ENCODE measurements around the gene ABCC10. TPM values are rescaled to one million over a fixed set of nuclear protein-coding genes. Genes with fewer than 3 reads are reported as not detected.
"Not testable (repeated sequence)": the region's sequence is repeated elsewhere in the genome, so short reads cannot be mapped to it uniquely, and the experiment has no call there.

Gene ABCC10
- total RNA-seq, 1 donor, result 26.4 TPM

- H3K27me3 ChIP-seq (ENCODE audit: insufficient read depth, low read length), result peaks cover 25% of the 10 kb centered on the region
- peak; percentile 53 for DNase-seq (ENCODE audit: insufficient read length, low spot score, missing footprints)
- H3K79me2 ChIP-seq (ENCODE audit: insufficient read depth, low read length), result no peaks in the 10 kb centered on the region
- H3K4me2 ChIP-seq (ENCODE audit: insufficient read depth, low read length), result no peak overlapping the region
- no peaks in the 10 kb centered on the region for H3K4me1 ChIP-seq (ENCODE audit: insufficient read depth, low read length)
- H4K20me1 ChIP-seq (ENCODE audit: insufficient read depth, low read length), result no peaks in the 10 kb centered on the region
- no peak for TF ChIP-seq CTCF (IDR thresholded peaks at IDR 0.05; ENCODE audit: extremely low read depth, low read depth, low read length)
- no peaks in the 10 kb centered on the region for H3K36me3 ChIP-seq (ENCODE audit: insufficient read depth, low read length)
- no peak overlapping the region for H3K4me3 ChIP-seq (ENCODE audit: insufficient read depth, low read length)
- no peaks in the 10 kb centered on the region for H3K9me3 ChIP-seq (ENCODE audit: low read depth, low read length)
- no peak overlapping the region for H3K27ac ChIP-seq (ENCODE audit: low read depth, low read length)
- no peak overlapping the region for H2AFZ ChIP-seq (ENCODE audit: low read length)
Observed at GRCh38 chr6:43460032-43460431, 32.7 kb downstream of the ABCC10 start.

- no peak for TF ChIP-seq CTCF (IDR thresholded peaks at IDR 0.05; ENCODE audit: extremely low read depth, low read depth, low read length)
- no peaks in the 10 kb centered on the region for H4K20me1 ChIP-seq (ENCODE audit: insufficient read depth, low read length)
- H3K79me2 ChIP-seq (ENCODE audit: insufficient read depth, low read length), result no peaks in the 10 kb centered on the region
Observed at GRCh38 chr6:43461936-43462335, 34.6 kb downstream of the ABCC10 start.

GRCh38 chr6:43464337-43464736 lies 37.0 kb downstream of the ABCC10 start:
- no peak for DNase-seq (ENCODE audit: insufficient read length, low spot score, missing footprints)
- H4K20me1 ChIP-seq (ENCODE audit: insufficient read depth, low read length), result no peaks in the 10 kb centered on the region
- H3K79me2 ChIP-seq (ENCODE audit: insufficient read depth, low read length), result no peaks in the 10 kb centered on the region
- no peak overlapping the region for H3K4me3 ChIP-seq (ENCODE audit: insufficient read depth, low read length)
- H3K4me2 ChIP-seq (ENCODE audit: insufficient read depth, low read length), result no peak overlapping the region
- H3K4me1 ChIP-seq (ENCODE audit: insufficient read depth, low read length), result no peaks in the 10 kb centered on the region
- no peak overlapping the region for H3K27ac ChIP-seq (ENCODE audit: low read depth, low read length)
- no peak overlapping the region for H2AFZ ChIP-seq (ENCODE audit: low read length)
- H3K27me3 ChIP-seq (ENCODE audit: insufficient read depth, low read length), result peaks cover 11% of the 10 kb centered on the region
- H3K9me3 ChIP-seq (ENCODE audit: low read depth, low read length), result no peaks in the 10 kb centered on the region
- no peak for TF ChIP-seq CTCF (IDR thresholded peaks at IDR 0.05; ENCODE audit: extremely low read depth, low read depth, low read length)
- H3K36me3 ChIP-seq (ENCODE audit: insufficient read depth, low read length), result no peaks in the 10 kb centered on the region

More at GRCh38 chr6:43461936-43462335, 34.6 kb downstream of the ABCC10 start:
- H3K27me3 ChIP-seq (ENCODE audit: insufficient read depth, low read length), result peaks cover 11% of the 10 kb centered on the region
- H3K4me2 ChIP-seq (ENCODE audit: insufficient read depth, low read length), result no peak overlapping the region
- no peaks in the 10 kb centered on the region for H3K4me1 ChIP-seq (ENCODE audit: insufficient read depth, low read length)
- H3K9me3 ChIP-seq (ENCODE audit: low read depth, low read length), result no peaks in the 10 kb centered on the region
- no peaks in the 10 kb centered on the region for H3K36me3 ChIP-seq (ENCODE audit: insufficient read depth, low read length)
- H3K27ac ChIP-seq (ENCODE audit: low read depth, low read length), result no peak overlapping the region
- H2AFZ ChIP-seq (ENCODE audit: low read length), result no peak overlapping the region
- H3K4me3 ChIP-seq (ENCODE audit: insufficient read depth, low read length), result no peak overlapping the region
- no peak for DNase-seq (ENCODE audit: insufficient read length, low spot score, missing footprints)

- Histone ChIP-seq H3K36me3 (ENCODE audit: insufficient read depth, low read length) (no peaks in the 10 kb centered on the region), H4K20me1 (ENCODE audit: insufficient read depth, low read length) (no peaks in the 10 kb centered on the region), H3K79me2 (ENCODE audit: insufficient read depth, low read length) (no peaks in the 10 kb centered on the region), H3K4me1 (ENCODE audit: insufficient read depth, low read length) (no peaks in the 10 kb centered on the region), H3K27ac (ENCODE audit: low read depth, low read length) (no peak overlapping the region), H3K9me3 (ENCODE audit: low read depth, low read length) (no peaks in the 10 kb centered on the region), H3K27me3 (ENCODE audit: insufficient read depth, low read length) (peaks cover 11% of the 10 kb centered on the region), H3K4me2 (ENCODE audit: insufficient read depth, low read length) (no peak overlapping the region), H3K4me3 (ENCODE audit: insufficient read depth, low read length) (no peak overlapping the region), H2AFZ (ENCODE audit: low read length) (no peak overlapping the region)
- DNase-seq (ENCODE audit: insufficient read length, low spot score, missing footprints), result no peak
- TF ChIP-seq CTCF (IDR thresholded peaks at IDR 0.05; ENCODE audit: extremely low read depth, low read depth, low read length), result no peak
Observed at GRCh38 chr6:43465948-43466347, 38.6 kb downstream of the ABCC10 start.

- DNase-seq (ENCODE audit: insufficient read length, low spot score, missing footprints); H3K36me3 ChIP-seq (ENCODE audit: insufficient read depth, low read length); H3K4me1 ChIP-seq (ENCODE audit: insufficient read depth, low read length); H3K9me3 ChIP-seq (ENCODE audit: low read depth, low read length); H3K27ac ChIP-seq (ENCODE audit: low read depth, low read length); H4K20me1 ChIP-seq (ENCODE audit: insufficient read depth, low read length); H3K4me2 ChIP-seq (ENCODE audit: insufficient read depth, low read length); H3K4me3 ChIP-seq (ENCODE audit: insufficient read depth, low read length); H2AFZ ChIP-seq (ENCODE audit: low read length); H3K27me3 ChIP-seq (ENCODE audit: insufficient read depth, low read length); H3K79me2 ChIP-seq (ENCODE audit: insufficient read depth, low read length): not testable (repeated sequence)
Observed at GRCh38 chr6:43467265-43467664, 39.9 kb downstream of the ABCC10 start.
